ENCODE data around the gene PSMB10.

The PSMB10 gene

GRCh38 chr16:67902831-67903230 is 33.8 kb downstream of the PSMB10 start:
- H3K4me3 ChIP-seq (ENCODE audit: control insufficient read depth, low read depth, low read length): no peak overlapping the region
- DNase-seq (ENCODE audit: low read depth): no peak
- no peak for TF ChIP-seq CTCF (conservative IDR thresholded peaks at IDR 0.05; ENCODE audit: control insufficient read depth, insufficient read depth, low read depth, low read length)

- no peak overlapping the region for H3K4me3 ChIP-seq (ENCODE audit: control insufficient read depth, low read depth, low read length)
- no peak for TF ChIP-seq CTCF (conservative IDR thresholded peaks at IDR 0.05; ENCODE audit: control insufficient read depth, insufficient read depth, low read depth, low read length)
- no peak for DNase-seq (ENCODE audit: low read depth)
Measured at GRCh38 chr16:67901734-67902133, 34.9 kb downstream of the PSMB10 start.

- peak; percentile 52 for DNase-seq (ENCODE audit: low read depth)
- H3K4me3 ChIP-seq (ENCODE audit: control insufficient read depth, low read depth, low read length): no peak overlapping the region
- no peak for TF ChIP-seq CTCF (conservative IDR thresholded peaks at IDR 0.05; ENCODE audit: control insufficient read depth, insufficient read depth, low read depth, low read length)
Measured at GRCh38 chr16:67897231-67897630, 39.4 kb downstream of the PSMB10 start.

- peak overlapping the region; percentile 84 for H3K4me3 ChIP-seq (ENCODE audit: control insufficient read depth, low read depth, low read length)
- DNase-seq (ENCODE audit: low read depth): peak; percentile 18
- TF ChIP-seq CTCF (conservative IDR thresholded peaks at IDR 0.05; ENCODE audit: control insufficient read depth, insufficient read depth, low read depth, low read length): no peak
Measured at GRCh38 chr16:67893743-67894399, 42.8 kb downstream of the PSMB10 start.

- peak within 1 kb of the TSS; percentile 84 for H3K4me3 ChIP-seq (ENCODE audit: control insufficient read depth, low read depth, low read length)
- no peak for TF ChIP-seq CTCF (conservative IDR thresholded peaks at IDR 0.05; ENCODE audit: control insufficient read depth, insufficient read depth, low read depth, low read length)
- peak; percentile 92 for DNase-seq (ENCODE audit: low read depth)
Measured at GRCh38 chr16:67892899-67893742, 43.5 kb downstream of the PSMB10 start, which contains the start of gene PSKH1. TSS of gene PSKH1 (plus strand) at chr16:67893254. CDS start at chr16:67908750, 15,496 bp downstream.

- TF ChIP-seq CTCF (conservative IDR thresholded peaks at IDR 0.05; ENCODE audit: control insufficient read depth, insufficient read depth, low read depth, low read length): no peak
- DNase-seq (ENCODE audit: low read depth): no peak
- H3K4me3 ChIP-seq (ENCODE audit: control insufficient read depth, low read depth, low read length): peak overlapping the region; percentile 55
Measured at GRCh38 chr16:67892375-67892774, 44.3 kb downstream of the PSMB10 start.
